ENCODE results near the gene TMEM72.
A peak's percentile ranks its signal among the peaks of the same experiment; 100 is the strongest.

TMEM72 gene

DNA sequence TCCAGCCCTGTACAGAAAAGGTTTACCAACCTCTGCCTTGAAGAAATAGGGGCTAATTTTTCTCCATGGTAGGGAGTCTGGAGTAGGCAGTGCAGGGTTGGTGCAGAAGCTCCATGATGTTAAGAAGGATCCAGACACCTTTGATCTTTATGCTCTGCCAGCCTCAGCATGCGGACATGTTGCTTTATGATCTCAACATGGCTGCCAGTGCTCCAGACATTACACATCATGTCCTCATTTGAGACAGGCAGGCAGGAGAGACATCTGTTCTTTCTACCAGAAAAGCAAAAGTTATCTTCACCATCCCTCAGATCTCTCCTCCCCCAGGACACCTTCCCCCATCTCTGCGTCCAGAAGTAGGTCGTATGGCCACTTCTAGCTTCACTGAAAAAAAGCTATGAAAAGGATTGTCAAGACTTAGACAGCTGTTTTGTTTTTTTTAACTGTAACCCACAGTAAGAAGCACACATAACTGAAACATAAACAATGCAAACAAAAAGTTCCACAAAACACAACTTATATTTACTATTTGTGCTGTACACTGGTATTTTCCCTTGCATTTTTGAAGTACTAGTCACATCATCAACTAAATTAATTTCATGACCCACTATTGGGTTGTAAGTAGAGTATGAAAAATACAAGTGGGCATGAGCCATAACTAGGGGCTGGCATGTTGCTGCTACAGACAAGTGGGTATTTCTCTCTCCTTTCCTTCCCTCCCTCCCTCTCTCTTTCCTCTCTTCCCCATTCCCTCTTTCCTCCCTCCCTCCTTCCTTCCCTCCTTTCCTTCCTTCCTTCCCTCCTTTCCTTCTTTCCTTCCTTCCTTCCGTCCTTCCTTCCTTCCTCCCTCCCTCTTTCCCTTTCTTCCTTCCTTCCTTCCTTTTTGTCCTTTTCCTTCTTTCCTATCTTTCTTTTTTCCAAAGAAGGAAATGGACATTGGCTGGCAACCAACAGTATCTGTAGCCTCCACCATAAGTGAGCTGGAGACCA is 45.9 kb downstream of the TMEM72 start:
- DNase-seq: no peak

GRCh38 chr10:44958196-44958897 is 47.2 kb downstream of the TMEM72 start:
- no peak for DNase-seq

DNA sequence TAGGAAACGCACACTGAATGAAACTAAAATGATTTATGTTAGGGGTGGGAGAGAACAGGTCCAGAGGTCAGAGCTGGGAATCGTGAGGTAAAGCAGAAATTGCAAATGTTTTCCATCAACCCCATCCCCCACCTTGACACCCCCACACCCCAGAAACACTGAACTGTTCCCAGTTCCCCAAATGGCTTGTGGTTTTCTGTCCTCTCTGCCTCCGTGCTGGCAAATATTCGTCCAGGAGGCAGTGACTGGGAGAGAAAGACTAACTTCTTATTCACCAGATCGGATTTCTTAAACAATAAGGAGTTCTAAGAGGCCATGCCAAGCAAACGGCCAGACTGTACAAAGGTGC is 47.7 kb downstream of the TMEM72 start:
- DNase-seq: no peak

GRCh38 chr10:44959247-44960087 is 48.3 kb downstream of the TMEM72 start, which contains the start of gene RASSF4:
Gene RASSF4, plus strand, starts transcription at chr10:44959802. Its CDS starts 10,401 bp downstream, at chr10:44970203.
- DNase-seq: peak; percentile 79

DNA sequence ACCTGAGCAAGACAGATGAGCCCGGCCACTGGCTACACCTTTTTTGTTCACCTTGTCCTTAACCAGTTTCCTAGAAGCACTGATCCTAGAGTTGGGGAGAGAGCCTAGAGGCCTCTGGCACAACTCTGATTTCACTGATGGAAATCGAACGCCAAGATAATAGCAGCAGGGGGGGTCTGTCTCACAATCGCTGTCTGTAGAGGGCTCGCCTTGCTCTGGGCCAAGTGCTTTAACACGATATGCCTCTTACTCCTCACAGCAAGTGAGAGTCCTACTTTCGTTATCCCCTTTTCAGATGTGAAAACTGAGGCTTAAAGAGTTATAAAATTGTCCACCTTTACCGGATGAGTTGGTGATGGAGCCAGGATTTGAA is 48.9 kb downstream of the TMEM72 start:
- no peak for DNase-seq

DNA sequence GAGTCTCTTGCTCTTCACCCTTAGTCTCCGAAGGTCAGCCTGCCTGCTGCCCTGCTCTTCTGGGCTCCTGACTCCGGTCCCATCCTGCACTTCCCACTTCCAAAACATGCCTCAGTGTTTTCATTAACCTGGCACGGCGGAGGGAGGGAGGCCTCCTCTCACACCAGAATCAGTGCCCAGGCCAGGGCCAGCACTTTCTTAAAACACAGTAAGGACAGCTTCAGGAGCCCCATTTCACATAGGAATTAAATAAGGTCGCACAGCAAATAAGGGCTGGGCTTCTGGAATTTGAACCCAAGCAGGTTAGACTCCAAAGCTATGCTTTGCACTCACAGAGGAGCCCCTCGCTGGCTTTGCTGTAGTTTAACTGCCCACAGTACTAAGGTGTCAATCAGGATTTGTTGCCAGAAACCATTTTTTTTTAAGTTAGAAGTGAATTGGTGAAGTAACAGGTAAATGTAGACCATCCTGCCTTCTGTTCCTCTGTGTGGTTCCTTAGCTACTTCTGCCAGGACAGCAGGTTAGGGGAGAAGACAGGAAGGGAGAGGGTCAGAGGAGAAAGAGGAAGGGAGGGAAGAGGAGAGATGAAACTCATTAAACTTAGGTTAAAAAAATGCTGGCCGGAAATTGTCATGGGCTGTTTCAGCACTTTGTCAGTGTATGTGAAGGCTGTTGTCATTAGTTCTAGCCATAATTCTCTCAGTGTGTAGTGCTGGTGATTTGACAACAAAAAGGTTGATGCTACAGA is 49.5 kb downstream of the TMEM72 start:
- DNase-seq: no peak

DNA sequence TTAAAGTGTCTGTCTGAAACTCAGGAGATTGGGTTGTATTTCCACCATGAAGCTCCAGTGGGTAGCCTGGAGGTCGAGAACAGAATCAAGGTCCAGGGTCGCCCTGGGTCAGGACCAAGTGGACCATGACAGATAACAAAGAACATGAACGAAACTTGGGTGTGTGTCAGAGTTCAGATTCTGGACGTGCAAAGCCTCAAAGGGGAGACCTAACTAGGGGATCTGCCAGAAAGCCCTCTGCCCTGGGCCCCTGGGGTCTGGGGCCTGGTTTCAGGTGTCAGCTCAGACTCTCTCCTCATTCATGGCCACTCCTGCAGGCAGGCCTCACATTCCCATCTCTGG is 50.1 kb downstream of the TMEM72 start:
- no peak for DNase-seq

- DNase-seq: no peak
Measured at GRCh38 chr10:44961931-44962750, 51.0 kb downstream of the TMEM72 start.

GRCh38 chr10:44962870-44963738 is 52.0 kb downstream of the TMEM72 start:
- no peak for DNase-seq

DNA sequence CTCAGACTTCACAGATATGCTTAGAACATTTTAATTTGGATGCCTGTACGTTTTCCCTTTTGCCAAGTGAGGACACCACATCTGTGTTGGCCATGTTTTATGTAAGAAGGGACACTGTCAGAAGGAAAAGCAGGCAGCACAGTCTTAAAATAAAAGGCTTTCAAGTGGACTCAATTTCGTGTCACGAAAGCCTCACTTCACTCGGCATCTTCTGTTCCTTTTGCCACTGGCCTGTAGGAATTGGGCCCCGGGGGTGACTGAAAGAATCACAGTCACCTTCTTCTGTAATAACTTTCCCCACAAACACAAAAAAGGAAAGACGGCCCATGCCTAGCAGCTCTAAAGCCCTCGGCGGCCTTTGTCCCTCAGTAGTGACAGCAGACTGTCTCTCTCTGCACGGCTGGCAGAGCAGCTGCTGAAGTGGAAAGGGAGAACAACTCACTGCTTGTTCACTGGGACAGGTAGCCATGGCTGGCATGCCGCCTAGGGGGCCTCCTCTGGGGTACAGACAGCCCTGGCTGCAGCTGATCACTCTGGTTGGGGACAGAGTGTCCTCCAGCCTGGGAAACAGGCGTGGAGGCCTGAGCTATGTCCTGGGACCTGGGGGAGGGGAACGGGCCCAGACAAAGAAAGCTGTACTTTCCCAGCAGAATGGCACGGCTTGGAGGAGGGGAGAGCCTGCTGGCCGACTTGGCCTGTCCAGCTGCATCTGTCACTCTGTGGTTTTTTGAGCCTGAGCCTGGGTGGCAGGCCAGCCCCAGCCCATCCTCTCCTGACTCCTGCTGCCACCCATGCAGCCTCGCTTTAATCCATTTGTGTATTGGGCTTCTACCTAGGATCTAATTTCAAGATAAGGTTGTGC is 52.9 kb downstream of the TMEM72 start:
- no peak for DNase-seq

GRCh38 chr10:44965104-44965503 is 54.0 kb downstream of the TMEM72 start:
- no peak for DNase-seq

- DNase-seq: no peak
Measured at GRCh38 chr10:44965651-44966097, 54.5 kb downstream of the TMEM72 start.

- no peak for DNase-seq
Measured at GRCh38 chr10:44966129-44966815, 55.1 kb downstream of the TMEM72 start.

- no peak for DNase-seq
Measured at GRCh38 chr10:44966816-44967509, 55.8 kb downstream of the TMEM72 start.

DNA sequence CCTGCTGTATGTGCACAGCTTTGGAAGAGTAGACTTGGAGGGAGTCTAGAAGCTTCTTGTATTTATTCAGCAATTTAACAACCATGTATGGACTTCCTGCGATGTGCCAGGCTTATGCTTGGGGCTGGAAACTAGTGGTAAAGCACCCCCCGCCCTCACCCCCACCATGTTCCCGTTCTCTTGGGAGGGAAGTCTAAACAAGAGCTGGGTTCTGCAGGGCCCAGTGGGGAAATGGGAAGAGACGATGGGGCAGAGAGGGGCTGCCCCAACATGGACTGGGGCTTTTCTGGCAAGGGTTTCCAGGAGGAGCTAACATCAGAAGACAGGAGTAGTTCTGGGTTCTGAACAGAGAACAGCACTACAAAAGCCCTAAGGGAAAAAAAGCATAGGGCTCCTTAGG is 56.5 kb downstream of the TMEM72 start:
- no peak for DNase-seq

GRCh38 chr10:44968091-44968490 is 57.0 kb downstream of the TMEM72 start:
- no peak for DNase-seq

GRCh38 chr10:44968500-44969400 is 57.6 kb downstream of the TMEM72 start:
- DNase-seq: no peak

Measured in NCI-H774 (cell line).